GM19328 (cell line): ENCODE results near the gene HJV.
"Not testable (repeated sequence)": the region's sequence is repeated elsewhere in the genome, so short reads cannot be mapped to it uniquely, and the experiment has no call there.

Source experiments
- ATAC-seq: cut with Tn5 transposase; IDR thresholded peaks from one replicate; pipeline ENCODE4 v1.9.1; 2021; ENCODE audit warnings: mild to moderate bottlenecking, moderate library complexity; ENCODE audit not compliant: unreplicated experiment

HJV gene

GRCh38 chr1:146021622-146022402, at the start of gene HJV:
TSS of gene HJV (minus strand) at chr1:146021735. CDS start at chr1:146020231, 1,504 bp downstream.
- no peak for ATAC-seq

GRCh38 chr1:146059148-146059547, 37.6 kb upstream of the HJV start:
- not testable (repeated sequence) for ATAC-seq

- not testable (repeated sequence) for ATAC-seq
Observed at GRCh38 chr1:146051852-146052676, 30.5 kb upstream of the HJV start.

GRCh38 chr1:146051452-146051851, 29.9 kb upstream of the HJV start:
- no peak for ATAC-seq

- ATAC-seq, result not testable (repeated sequence)
Observed at GRCh38 chr1:146050652-146050963, 29.1 kb upstream of the HJV start.

GRCh38 chr1:146049866-146050651, 28.5 kb upstream of the HJV start:
- ATAC-seq, result not testable (repeated sequence)

GRCh38 chr1:146049436-146049835, 27.9 kb upstream of the HJV start:
- no peak for ATAC-seq

- not testable (repeated sequence) for ATAC-seq
Observed at GRCh38 chr1:146048514-146049115, 27.1 kb upstream of the HJV start.

GRCh38 chr1:146046664-146047063, 25.1 kb upstream of the HJV start:
- ATAC-seq, result no peak

GRCh38 chr1:146039844-146040194, 18.3 kb upstream of the HJV start:
- no peak for ATAC-seq

GRCh38 chr1:146036965-146037646, 15.6 kb upstream of the HJV start:
- ATAC-seq, result no peak

GRCh38 chr1:146036241-146036964, 14.9 kb upstream of the HJV start:
- no peak for ATAC-seq

- ATAC-seq, result no peak
Observed at GRCh38 chr1:146035048-146035423, 13.5 kb upstream of the HJV start.

- ATAC-seq, result no peak
Observed at GRCh38 chr1:146032631-146033219, 11.2 kb upstream of the HJV start.

- ATAC-seq, result no peak
Observed at GRCh38 chr1:146031476-146031875, 9.9 kb upstream of the HJV start.

- no peak for ATAC-seq
Observed at GRCh38 chr1:146029117-146029516, 7.6 kb upstream of the HJV start.

- ATAC-seq, result not testable (repeated sequence)
Observed at GRCh38 chr1:146026650-146027049, 5.1 kb upstream of the HJV start.

- ATAC-seq, result not testable (repeated sequence)
Observed at GRCh38 chr1:146025787-146026495, 4.4 kb upstream of the HJV start.
